Stomach (tissue), 9 donors: ENCODE results near the gene RAB4B. TPM values are rescaled to one million over a fixed set of nuclear protein-coding genes. Genes with fewer than 3 reads are reported as not detected.
"Not testable (repeated sequence)": the region's sequence is repeated elsewhere in the genome, so short reads cannot be mapped to it uniquely, and the experiment has no call there.

Source experiments
- DNase-seq, 2 donors: peaks; one replicate each; pipeline versions ENCODE4 v3.0.0 to v3.0.0-alpha.2; 2013 to 2019
- H3K27ac ChIP-seq, 5 donors: fragments of 200-600 bp in 4 of 5; sonication (generic) in 4 of 5; one replicate each; pipeline ENCODE4 v1.5.1; 2013 to 2019; ENCODE audit warnings: mild to moderate bottlenecking in 1 of 5, moderate library complexity in 1 of 5
- H3K27me3 ChIP-seq, 3 donors: fragments of 200-600 bp; sonication (generic); one replicate each; pipeline ENCODE4 v1.5.1; 2017 to 2019; ENCODE audit warnings: mixed run types in 1 of 3
- H3K36me3 ChIP-seq, 4 donors: fragments of 200-600 bp; sonication (generic); 1 replicate in 3 of 4; 2 replicates in 1 of 4; pipeline ENCODE4 v1.5.1; 2016 to 2019
- H3K4me1 ChIP-seq, 4 donors: fragments of 200-600 bp; sonication (generic); one replicate each; pipeline ENCODE4 v1.5.1; 2016 to 2019
- H3K4me3 ChIP-seq, 4 donors: fragments of 200-600 bp; sonication (generic) in 3 of 4; one replicate each; pipeline ENCODE4 v1.5.1; 2016 to 2019; ENCODE audit warnings: mild to moderate bottlenecking in 1 of 4
- H3K9me3 ChIP-seq, 4 donors: fragments of 200-600 bp; sonication (generic); one replicate each; pipeline ENCODE4 v1.5.1; 2016 to 2019
- CTCF ChIP-seq, 7 experiments: fragments of 450-650 bp in 4 of 7; fragments of 200-600 bp in 3 of 7; sonication (generic) in 3 of 7; IDR thresholded peaks; one replicate each; pipeline ENCODE4 v1.5.1; 2016 to 2019; ENCODE audit warnings: antibody characterized with exemption in 7 of 7, control low read depth in 2 of 7, mild to moderate bottlenecking in 1 of 7
- EP300 ChIP-seq: sonication (generic); formaldehyde crosslinking; IDR thresholded peaks from one replicate; pipeline ENCODE4 v1.6.1; 2017; ENCODE audit warnings: antibody characterized with exemption
- POLR2A ChIP-seq, 4 donors: fragments of 450-650 bp; IDR thresholded peaks; one replicate each; pipeline ENCODE4 v1.6.1; 2016; ENCODE audit warnings: antibody characterized with exemption in 4 of 4, control low read depth in 2 of 4, mild to moderate bottlenecking in 1 of 4, moderate library complexity in 1 of 4
- POLR2AphosphoS5 ChIP-seq, 3 donors: sonication (generic); formaldehyde crosslinking; IDR thresholded peaks; one replicate each; pipeline ENCODE4 v1.6.1; 2016; ENCODE audit warnings: antibody characterized with exemption in 3 of 3
- WGBS, 5 donors: extraction: QIAGEN DNeasy Blood & Tissue Kit in 3 of 5; methylation state at CpG; one replicate each; pipeline versions ENCODE4 v1.1.5 to v1.1.7; 2013 to 2018; 5-methylcytosine and 5-hydroxymethylcytosine counted together
- intact Hi-C: fragments of 100-400 bp; cut with DNase I; formaldehyde crosslinking; loops from one replicate; pipeline ENCODE4 v1.15.1; 2023; ENCODE audit warnings: low total_unique reads
- polyA plus RNA-seq, 3 donors: library from polyadenylated mRNA; stranded (reverse); fragments of 200-250 nt; gene quantifications; one replicate each; pipeline ENCODE4 v1.2.3, GENCODE V29; 2013
- total RNA-seq, 5 donors: library from RNA; depleted of rRNA; stranded (reverse); fragments of >200 nt; gene quantifications; one replicate each; pipeline versions ENCODE4 v1.1.0 to v1.2.3, GENCODE V29; 2014 to 2016
- donor health status: healthy with polysubstance abuse.
- donor health status: Bipolar disorder and iron deficiency.
- donor health status: healthy.

The RAB4B gene
- total and polyA plus RNA-seq, 8 donors, result 10.3 to 53.7 (median 39.2) TPM; not detected in 1

DNA sequence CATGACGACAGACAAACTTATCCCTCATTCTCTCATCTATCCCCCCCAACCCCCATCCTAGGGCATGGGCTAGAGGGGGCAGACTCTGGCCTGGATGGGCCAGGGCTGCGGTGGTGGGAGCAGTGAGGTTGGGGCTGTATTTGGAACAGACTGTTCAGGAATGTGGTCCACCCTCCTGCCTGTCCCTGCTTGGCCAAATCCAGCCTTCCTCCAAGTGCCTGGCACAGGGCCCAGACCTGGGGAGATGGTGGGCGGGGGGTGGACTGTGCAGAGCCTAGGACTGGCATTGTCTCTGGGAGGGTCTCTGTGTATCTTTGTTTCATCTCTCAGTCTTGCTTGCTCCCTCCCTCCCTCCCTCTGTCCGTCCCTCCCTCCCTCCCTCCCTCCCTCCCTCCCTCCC is 35.1 kb downstream of the RAB4B start:
- Histone ChIP-seq H3K27ac (peak overlapping the region in 1 of 5 donors; percentile 20), H3K9me3 (no peaks in the 10 kb centered on the region), H3K4me1 (peaks cover 20 to 54% (median 48%) of the 10 kb centered on the region in 4 donors), H3K27me3 (no peaks in the 10 kb centered on the region), H3K4me3 (no peak overlapping the region), H3K36me3 (peaks cover 9 to 17% (median 15%) of the 10 kb centered on the region in 4 donors)
- WGBS, 5 donors, result 8 to 37% (median 34%) methylated on average over 4 of the region's 4 CpGs
- intact Hi-C loops, result no loop called here
- DNase-seq, result peak in 1 of 2 donors; percentile 53
- TF ChIP-seq POLR2A (IDR thresholded peaks at IDR 0.05) (no peak), CTCF (IDR thresholded peaks at IDR 0.05) (no peak), EP300 (no peak), POLR2AphosphoS5 (IDR thresholded peaks at IDR 0.05) (no peak)

- DNase-seq, result no peak
- TF ChIP-seq POLR2A (IDR thresholded peaks at IDR 0.05), result no peak
- TF ChIP-seq POLR2AphosphoS5 (IDR thresholded peaks at IDR 0.05), result no peak
- TF ChIP-seq EP300, result no peak
- no peak for TF ChIP-seq CTCF (IDR thresholded peaks at IDR 0.05)
- H3K4me3 ChIP-seq, result no peak overlapping the region
Measured at GRCh38 chr19:40815223-40815622, 37.2 kb downstream of the RAB4B start.

GRCh38 chr19:40818480-40819399 is 40.7 kb downstream of the RAB4B start:
- Histone ChIP-seq H3K4me3 (peak overlapping the region; percentile 22 to 32 (median 26)), H3K27ac (peak overlapping the region in 4 of 5 donors; percentile 12 to 58 (median 44)), H3K4me1 (peaks cover 22 to 44% (median 36%) of the 10 kb centered on the region in 4 donors)
- H3K36me3 ChIP-seq, intact Hi-C loops, H3K9me3 ChIP-seq, H3K27me3 ChIP-seq: not testable (repeated sequence)
- DNase-seq, result peak; percentile 81 to 86
- WGBS, 5 donors, result 22 to 42% (median 36%) methylated on average over 18 to 33 of the region's 36 CpGs
- TF ChIP-seq CTCF (IDR thresholded peaks at IDR 0.05), result peak in 4 of 7 experiments; percentile 3 to 46 (median 8)

More at GRCh38 chr19:40815223-40815622, 37.2 kb downstream of the RAB4B start:
- intact Hi-C loops, result no loop called here
- no peak overlapping the region for H3K27ac ChIP-seq
- H3K27me3 ChIP-seq, result no peaks in the 10 kb centered on the region
- H3K36me3 ChIP-seq, result no peaks in the 10 kb centered on the region
- 59 to 78% (median 73%) methylated on average over 4 of the region's 4 CpGs for WGBS, 5 donors
- H3K4me1 ChIP-seq, result peaks cover 27 to 55% (median 48%) of the 10 kb centered on the region in 4 donors
- no peaks in the 10 kb centered on the region for H3K9me3 ChIP-seq

- WGBS, 5 donors, result 36 to 44% (median 38%) methylated on average over 6 of the region's 6 CpGs
- peaks cover 22 to 47% (median 35%) of the 10 kb centered on the region in 4 donors for H3K4me1 ChIP-seq
- TF ChIP-seq CTCF (IDR thresholded peaks at IDR 0.05) (peak in 5 of 7 experiments; percentile 69 to 94 (median 79)), POLR2AphosphoS5 (IDR thresholded peaks at IDR 0.05) (peak in 1 of 3 donors; percentile 30)
- intact Hi-C loops, H3K9me3 ChIP-seq, H3K27me3 ChIP-seq, H3K4me3 ChIP-seq, H3K36me3 ChIP-seq: not testable (repeated sequence)
- peak; percentile 63 to 68 for DNase-seq
- H3K27ac ChIP-seq, result peak overlapping the region in 4 of 5 donors; percentile 29 to 58 (median 44)
Measured at GRCh38 chr19:40819479-40820234, 41.6 kb downstream of the RAB4B start.
